ENCODE results near the gene SSTR3.

Gene SSTR3

DNA sequence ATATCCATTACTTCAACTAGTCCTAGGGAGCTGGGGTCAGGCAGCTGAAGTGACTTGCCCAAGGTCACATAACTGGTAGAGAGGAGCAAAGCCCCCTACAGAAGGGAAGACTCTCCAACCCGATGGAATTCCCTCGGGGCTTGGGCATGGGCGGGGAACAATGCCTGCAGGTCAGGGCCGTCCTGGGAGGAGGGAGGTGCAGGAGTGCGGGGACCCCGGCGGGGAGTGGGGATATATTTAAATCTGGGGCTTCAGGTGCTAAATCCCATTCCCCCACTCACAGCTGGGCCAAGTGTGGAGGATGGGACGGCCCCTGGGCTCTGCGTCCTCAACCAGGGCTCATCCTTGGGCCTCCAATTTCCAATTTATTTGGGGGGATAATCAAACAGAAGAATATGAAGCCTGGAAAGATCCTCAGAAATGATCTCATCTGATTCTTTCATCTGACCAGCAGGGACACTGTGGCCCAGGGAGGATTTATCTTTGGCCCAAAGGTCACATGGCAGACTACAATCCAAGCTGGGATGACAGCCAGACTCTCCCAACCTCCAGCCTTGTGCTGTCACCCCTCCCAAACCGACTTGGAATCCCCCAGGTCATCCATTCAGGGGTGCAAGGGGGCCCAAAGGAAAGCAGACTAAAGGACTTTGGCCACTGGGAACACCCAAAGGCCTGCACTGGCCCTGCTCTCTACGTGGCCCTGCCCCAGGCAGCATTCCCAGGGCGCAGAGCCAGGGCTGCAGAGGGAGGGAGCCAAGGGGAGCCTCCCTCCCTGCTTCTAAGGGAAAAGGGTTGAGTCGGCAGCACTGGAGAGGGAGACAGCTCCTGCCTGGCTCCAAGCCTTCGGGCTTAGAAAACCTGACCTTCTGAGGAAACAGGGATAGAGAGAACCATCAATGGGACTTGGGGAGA lies 15.5 kb downstream of the SSTR3 start:
- Histone ChIP-seq H3K27me3 (ENCODE audit: low read depth, low read length) (no peaks in the 10 kb centered on the region), H3K27ac (ENCODE audit: low read length) (peak overlapping the region; percentile 47), H3K4me1 (ENCODE audit: control insufficient read depth in 1 of 2, insufficient read depth in 2 of 2, low read length in 2 of 2) (peaks cover 28 to 31% of the 10 kb centered on the region in 2 donors), H3K4me3 (ENCODE audit: low read depth in 1 of 2, low read length in 2 of 2) (peak overlapping the region in 1 of 2 donors; percentile 17), H3K36me3 (ENCODE audit: control insufficient read depth in 1 of 2, insufficient read depth in 2 of 2, low read length in 2 of 2) (no peaks in the 10 kb centered on the region), H3K9me3 (ENCODE audit: control insufficient read depth in 1 of 2, low read length in 2 of 2) (no peaks in the 10 kb centered on the region)

DNA sequence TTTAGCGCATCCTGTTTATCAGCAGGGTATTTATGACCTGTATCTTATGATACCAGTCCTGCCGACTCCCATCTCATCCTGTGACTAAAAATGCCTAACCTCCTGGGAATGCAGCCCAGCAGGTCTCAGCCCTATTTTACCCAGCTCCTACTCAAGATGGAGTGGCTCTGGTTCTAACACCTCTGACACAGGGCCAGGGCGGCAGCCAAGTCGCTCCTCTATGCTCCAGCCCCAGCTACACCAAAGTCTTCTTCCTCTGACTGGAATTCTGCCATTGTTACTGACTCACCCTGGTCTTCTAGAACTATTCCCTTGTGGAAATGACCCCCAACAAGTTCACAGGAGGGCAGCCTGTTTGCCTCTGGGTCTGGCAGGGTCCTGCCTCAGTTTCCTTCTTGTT lies 16.4 kb downstream of the SSTR3 start:
- H3K4me1 ChIP-seq (ENCODE audit: control insufficient read depth in 1 of 2, insufficient read depth in 2 of 2, low read length in 2 of 2) = peaks cover 28 to 31% of the 10 kb centered on the region in 2 donors
- H3K27me3 ChIP-seq (ENCODE audit: low read depth, low read length) = no peaks in the 10 kb centered on the region
- H3K27ac ChIP-seq (ENCODE audit: low read length) = no peak overlapping the region
- H3K9me3 ChIP-seq (ENCODE audit: control insufficient read depth in 1 of 2, low read length in 2 of 2) = no peaks in the 10 kb centered on the region
- no peaks in the 10 kb centered on the region for H3K36me3 ChIP-seq (ENCODE audit: control insufficient read depth in 1 of 2, insufficient read depth in 2 of 2, low read length in 2 of 2)
- no peak overlapping the region for H3K4me3 ChIP-seq (ENCODE audit: low read depth in 1 of 2, low read length in 2 of 2)

DNA sequence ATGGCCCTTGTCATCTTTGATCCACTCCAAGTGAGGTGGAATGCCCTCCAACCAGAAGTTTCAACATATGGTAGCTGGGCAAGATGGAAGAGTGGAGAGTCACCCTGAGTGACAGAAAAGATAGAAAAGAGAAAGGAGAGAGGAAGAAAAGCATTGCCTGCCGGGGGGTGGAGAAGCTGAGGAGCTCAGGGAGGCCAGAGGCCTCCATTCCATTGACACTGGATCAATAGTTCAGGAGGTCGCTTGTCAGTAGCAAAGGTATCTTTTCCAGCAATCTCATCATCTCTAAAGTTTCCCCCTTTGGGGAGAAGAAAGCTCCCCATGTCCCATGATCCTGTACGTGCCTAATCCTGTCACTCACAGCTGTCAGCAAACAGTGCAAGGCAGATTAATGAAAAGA lies 17.5 kb downstream of the SSTR3 start:
- H3K9me3 ChIP-seq (ENCODE audit: control insufficient read depth in 1 of 2, low read length in 2 of 2) = no peaks in the 10 kb centered on the region
- no peaks in the 10 kb centered on the region for H3K36me3 ChIP-seq (ENCODE audit: control insufficient read depth in 1 of 2, insufficient read depth in 2 of 2, low read length in 2 of 2)
- H3K27ac ChIP-seq (ENCODE audit: low read length) = no peak overlapping the region
- peaks cover 27 to 31% of the 10 kb centered on the region in 2 donors for H3K4me1 ChIP-seq (ENCODE audit: control insufficient read depth in 1 of 2, insufficient read depth in 2 of 2, low read length in 2 of 2)
- no peak overlapping the region for H3K4me3 ChIP-seq (ENCODE audit: low read depth in 1 of 2, low read length in 2 of 2)
- no peaks in the 10 kb centered on the region for H3K27me3 ChIP-seq (ENCODE audit: low read depth, low read length)

- H3K36me3 ChIP-seq (ENCODE audit: control insufficient read depth in 1 of 2, insufficient read depth in 2 of 2, low read length in 2 of 2) = no peaks in the 10 kb centered on the region
- no peaks in the 10 kb centered on the region for H3K27me3 ChIP-seq (ENCODE audit: low read depth, low read length)
- H3K9me3 ChIP-seq (ENCODE audit: control insufficient read depth in 1 of 2, low read length in 2 of 2) = no peaks in the 10 kb centered on the region
- H3K4me3 ChIP-seq (ENCODE audit: low read depth in 1 of 2, low read length in 2 of 2) = no peak overlapping the region
- no peak overlapping the region for H3K27ac ChIP-seq (ENCODE audit: low read length)
- H3K4me1 ChIP-seq (ENCODE audit: control insufficient read depth in 1 of 2, insufficient read depth in 2 of 2, low read length in 2 of 2) = peaks cover 25 to 34% of the 10 kb centered on the region in 2 donors
These were observed 18.6 kb downstream of the SSTR3 start for GRCh38 chr22:37193629-37194191.

DNA sequence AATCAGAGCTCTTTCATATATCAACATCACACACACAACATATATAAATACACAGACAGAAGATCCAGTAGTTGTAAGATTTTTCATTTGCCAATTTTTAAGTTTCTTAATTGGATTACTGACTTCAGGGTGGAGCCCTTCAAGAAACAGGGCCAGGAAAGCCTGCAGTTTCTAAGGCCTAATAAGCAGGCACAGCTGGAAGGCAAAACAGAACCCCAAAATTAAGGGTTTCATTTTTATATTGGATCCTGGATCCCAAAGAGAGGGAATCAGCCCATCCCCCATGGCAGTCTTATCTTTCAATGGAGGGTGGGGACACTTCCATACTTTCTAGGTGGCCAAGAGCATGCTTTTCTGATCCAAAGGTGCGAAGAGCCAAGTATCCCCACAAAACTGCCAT lies 19.5 kb downstream of the SSTR3 start:
- Histone ChIP-seq H3K4me1 (ENCODE audit: control insufficient read depth in 1 of 2, insufficient read depth in 2 of 2, low read length in 2 of 2) (peaks cover 24 to 34% of the 10 kb centered on the region in 2 donors), H3K4me3 (ENCODE audit: low read depth in 1 of 2, low read length in 2 of 2) (no peak overlapping the region), H3K27ac (ENCODE audit: low read length) (no peak overlapping the region)

GRCh38 chr22:37192204-37192603 lies 20.1 kb downstream of the SSTR3 start:
- H3K27me3 ChIP-seq (ENCODE audit: low read depth, low read length) = no peaks in the 10 kb centered on the region
- H3K4me3 ChIP-seq (ENCODE audit: low read depth in 1 of 2, low read length in 2 of 2) = no peak overlapping the region
- no peaks in the 10 kb centered on the region for H3K36me3 ChIP-seq (ENCODE audit: control insufficient read depth in 1 of 2, insufficient read depth in 2 of 2, low read length in 2 of 2)
- H3K27ac ChIP-seq (ENCODE audit: low read length) = no peak overlapping the region
- no peaks in the 10 kb centered on the region for H3K9me3 ChIP-seq (ENCODE audit: control insufficient read depth in 1 of 2, low read length in 2 of 2)
- peaks cover 22 to 31% of the 10 kb centered on the region in 2 donors for H3K4me1 ChIP-seq (ENCODE audit: control insufficient read depth in 1 of 2, insufficient read depth in 2 of 2, low read length in 2 of 2)

More for the DNA sequence above, 19.5 kb downstream of the SSTR3 start:
- Histone ChIP-seq H3K36me3 (ENCODE audit: control insufficient read depth in 1 of 2, insufficient read depth in 2 of 2, low read length in 2 of 2) (no peaks in the 10 kb centered on the region), H3K9me3 (ENCODE audit: control insufficient read depth in 1 of 2, low read length in 2 of 2) (no peaks in the 10 kb centered on the region), H3K27me3 (ENCODE audit: low read depth, low read length) (no peaks in the 10 kb centered on the region)

- Histone ChIP-seq H3K9me3 (ENCODE audit: control insufficient read depth in 1 of 2, low read length in 2 of 2) (no peaks in the 10 kb centered on the region), H3K4me1 (ENCODE audit: control insufficient read depth in 1 of 2, insufficient read depth in 2 of 2, low read length in 2 of 2) (peaks cover 11 to 21% of the 10 kb centered on the region in 2 donors), H3K4me3 (ENCODE audit: low read depth in 1 of 2, low read length in 2 of 2) (no peak overlapping the region), H3K27ac (ENCODE audit: low read length) (no peak overlapping the region), H3K36me3 (ENCODE audit: control insufficient read depth in 1 of 2, insufficient read depth in 2 of 2, low read length in 2 of 2) (no peaks in the 10 kb centered on the region), H3K27me3 (ENCODE audit: low read depth, low read length) (no peaks in the 10 kb centered on the region)
These were observed 22.0 kb downstream of the SSTR3 start for GRCh38 chr22:37190262-37190780.

DNA sequence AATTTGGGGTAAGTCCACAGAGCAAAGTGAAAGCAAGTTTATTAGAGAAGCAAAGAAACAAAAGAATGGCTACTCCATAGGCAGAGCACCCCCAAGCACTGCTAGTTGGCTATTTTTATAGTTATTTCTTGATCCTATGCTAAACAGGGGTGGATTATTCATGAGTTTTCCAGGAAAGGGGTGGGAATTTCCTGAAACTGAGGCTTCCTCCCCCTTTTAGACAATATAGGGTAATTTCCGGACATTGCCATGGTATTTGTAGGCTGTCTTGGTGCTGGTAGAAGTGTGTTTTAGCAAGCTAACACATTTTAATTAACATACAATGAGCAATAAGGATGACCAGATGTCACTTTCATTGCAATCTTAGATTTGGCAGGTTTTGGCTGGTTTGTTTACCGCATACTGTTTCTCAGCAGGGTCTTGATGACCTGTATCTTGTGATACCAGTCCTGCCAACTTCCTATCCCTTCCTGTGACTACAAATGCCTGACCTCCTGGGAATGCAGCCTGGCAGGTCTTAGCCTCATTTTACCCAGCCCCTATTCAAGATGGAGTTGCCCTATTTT lies 23.3 kb downstream of the SSTR3 start:
- no peaks in the 10 kb centered on the region for H3K27me3 ChIP-seq (ENCODE audit: low read depth, low read length)
- peak overlapping the region; percentile 74 for H3K27ac ChIP-seq (ENCODE audit: low read length)
- H3K36me3 ChIP-seq (ENCODE audit: control insufficient read depth in 1 of 2, insufficient read depth in 2 of 2, low read length in 2 of 2) = no peaks in the 10 kb centered on the region
- peak overlapping the region; percentile 40 to 56 for H3K4me3 ChIP-seq (ENCODE audit: low read depth in 1 of 2, low read length in 2 of 2)
- no peaks in the 10 kb centered on the region for H3K9me3 ChIP-seq (ENCODE audit: control insufficient read depth in 1 of 2, low read length in 2 of 2)
- peaks cover 11 to 21% of the 10 kb centered on the region in 2 donors for H3K4me1 ChIP-seq (ENCODE audit: control insufficient read depth in 1 of 2, insufficient read depth in 2 of 2, low read length in 2 of 2)

GRCh38 chr22:37187891-37188761 lies 24.2 kb downstream of the SSTR3 start, which contains the start of gene C1QTNF6:
C1QTNF6 (minus strand) TSS chr22:37188247; CDS start chr22:37188213, 34 bp downstream.
- peak within 1 kb of the TSS; percentile 40 to 56 for H3K4me3 ChIP-seq (ENCODE audit: low read depth in 1 of 2, low read length in 2 of 2)
- H3K27ac ChIP-seq (ENCODE audit: low read length) = peak within 1 kb of the TSS; percentile 74
- H3K4me1 ChIP-seq (ENCODE audit: control insufficient read depth in 1 of 2, insufficient read depth in 2 of 2, low read length in 2 of 2) = peaks cover 11 to 20% of the 10 kb centered on the region in 2 donors
- H3K9me3 ChIP-seq (ENCODE audit: control insufficient read depth in 1 of 2, low read length in 2 of 2) = no peaks in the 10 kb centered on the region
- H3K27me3 ChIP-seq (ENCODE audit: low read depth, low read length) = no peaks in the 10 kb centered on the region
- no peaks in the 10 kb centered on the region for H3K36me3 ChIP-seq (ENCODE audit: control insufficient read depth in 1 of 2, insufficient read depth in 2 of 2, low read length in 2 of 2)

DNA sequence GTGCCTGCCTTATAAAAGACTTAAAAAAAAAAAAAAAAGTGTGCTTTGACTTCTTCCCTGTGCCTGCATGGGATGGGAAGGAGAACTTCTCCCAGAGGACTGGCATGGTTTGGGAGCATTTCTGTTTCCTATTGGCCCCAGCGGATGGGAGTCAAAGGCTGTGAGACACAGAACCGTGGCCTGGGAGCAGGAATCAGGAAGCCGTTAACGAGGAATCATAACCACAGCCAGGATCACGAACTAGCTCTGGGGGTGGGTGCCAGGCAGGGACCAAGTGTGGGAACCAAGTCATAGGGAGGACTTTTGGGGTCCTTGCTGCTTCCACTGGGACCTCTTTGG lies 24.8 kb downstream of the SSTR3 start:
- Histone ChIP-seq H3K4me3 (ENCODE audit: low read depth in 1 of 2, low read length in 2 of 2) (peak overlapping the region; percentile 40 to 56), H3K36me3 (ENCODE audit: control insufficient read depth in 1 of 2, insufficient read depth in 2 of 2, low read length in 2 of 2) (peaks cover 0 to under 1% of the 10 kb centered on the region in 2 donors), H3K27ac (ENCODE audit: low read length) (peak overlapping the region; percentile 74), H3K4me1 (ENCODE audit: control insufficient read depth in 1 of 2, insufficient read depth in 2 of 2, low read length in 2 of 2) (peaks cover 11 to 16% of the 10 kb centered on the region in 2 donors), H3K27me3 (ENCODE audit: low read depth, low read length) (no peaks in the 10 kb centered on the region), H3K9me3 (ENCODE audit: control insufficient read depth in 1 of 2, low read length in 2 of 2) (no peaks in the 10 kb centered on the region)
